8988T (cell line): ENCODE results near the gene SUN5.

Source experiments
- DNase-seq: peaks from one replicate; pipeline ENCODE4 v3.0.0; 2011

SUN5 gene

DNA sequence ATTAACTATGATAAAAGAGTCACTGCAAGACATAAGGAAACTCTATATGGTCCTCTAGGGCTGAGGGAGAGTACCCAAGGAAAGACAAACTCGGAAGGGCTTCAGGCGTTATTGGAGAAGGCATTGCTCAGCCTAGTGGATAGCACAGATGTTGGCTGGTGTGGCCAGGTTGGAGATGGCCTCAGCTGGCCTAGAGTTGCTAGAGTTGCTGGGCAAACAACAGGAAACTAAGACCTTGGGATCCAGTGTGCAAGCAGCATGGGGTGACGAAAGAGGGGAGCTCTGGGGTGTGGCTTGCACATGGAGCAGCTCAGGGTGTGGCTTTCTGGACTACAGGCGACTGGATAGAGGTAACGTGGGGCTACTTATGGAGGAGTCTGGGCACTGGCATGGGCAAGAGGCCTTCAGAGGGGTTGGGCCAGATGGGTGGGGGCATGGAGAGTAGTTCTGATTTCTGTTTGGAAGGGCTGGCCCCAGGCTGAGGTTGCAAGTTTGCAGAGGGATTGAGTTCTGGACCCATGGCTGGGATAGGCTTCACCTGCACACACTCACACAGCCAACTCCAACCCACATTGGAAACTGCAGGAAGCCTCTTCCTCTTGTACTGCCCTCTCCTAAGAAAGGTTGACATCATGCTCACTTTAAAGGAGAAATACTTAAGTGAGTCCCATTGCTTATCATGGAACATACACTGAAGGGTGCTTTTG lies 22.0 kb upstream of the SUN5 start:
- DNase-seq = no peak

DNA sequence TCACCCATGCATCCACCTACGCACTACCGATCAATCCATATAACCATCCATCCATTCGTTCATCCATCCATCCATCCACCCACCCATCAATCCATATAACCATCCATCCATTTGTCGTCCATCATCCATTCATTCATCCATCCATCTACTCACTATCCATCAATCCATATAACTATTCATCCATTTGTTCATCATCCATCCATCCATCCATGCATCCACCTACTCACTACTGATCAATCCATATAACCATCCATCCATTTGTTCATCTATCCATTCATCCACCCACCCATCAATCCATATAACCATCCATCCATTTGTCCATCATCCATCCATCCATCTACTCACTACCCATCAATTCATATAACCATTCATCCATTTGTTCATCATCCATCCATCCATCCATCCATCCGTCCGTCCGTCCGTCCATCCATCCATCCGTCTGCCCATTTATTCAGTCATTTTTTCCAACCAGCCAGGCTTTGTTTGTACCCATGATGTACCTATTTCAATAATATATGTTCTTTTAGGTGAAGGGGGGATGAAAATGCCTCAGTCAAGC lies 21.2 kb upstream of the SUN5 start:
- DNase-seq = no peak

DNA sequence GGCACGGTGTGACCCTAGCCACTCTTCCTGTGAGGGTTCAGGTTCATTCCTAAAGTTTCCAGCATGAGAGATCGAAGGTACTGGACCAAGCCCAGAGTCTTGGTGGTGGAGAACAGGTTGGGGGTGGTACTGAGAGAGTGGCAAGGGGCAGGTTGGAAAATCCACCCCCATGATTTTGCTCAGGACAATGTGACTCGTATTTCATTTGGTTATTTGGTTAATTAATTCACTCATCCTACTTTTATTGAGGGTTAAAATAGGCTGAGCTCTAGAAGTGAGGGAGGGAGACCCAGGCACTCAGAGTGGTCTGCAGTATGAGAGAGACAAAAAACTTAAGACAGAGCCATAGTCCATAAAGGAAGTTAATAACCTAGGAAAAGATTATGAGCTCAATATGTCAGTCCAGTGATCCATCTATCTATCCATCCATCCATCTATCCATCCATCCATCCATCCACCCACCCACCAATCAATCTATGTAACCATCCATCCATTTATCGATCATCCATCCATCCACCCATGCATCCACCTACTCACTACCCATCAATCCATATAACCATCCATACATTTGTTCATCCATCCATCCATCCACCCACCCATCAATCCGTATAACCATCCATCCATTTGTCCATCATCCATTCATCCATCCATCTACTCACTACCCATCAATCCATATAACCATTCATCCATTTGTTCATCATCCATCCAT lies 20.5 kb upstream of the SUN5 start:
- no peak for DNase-seq

DNA sequence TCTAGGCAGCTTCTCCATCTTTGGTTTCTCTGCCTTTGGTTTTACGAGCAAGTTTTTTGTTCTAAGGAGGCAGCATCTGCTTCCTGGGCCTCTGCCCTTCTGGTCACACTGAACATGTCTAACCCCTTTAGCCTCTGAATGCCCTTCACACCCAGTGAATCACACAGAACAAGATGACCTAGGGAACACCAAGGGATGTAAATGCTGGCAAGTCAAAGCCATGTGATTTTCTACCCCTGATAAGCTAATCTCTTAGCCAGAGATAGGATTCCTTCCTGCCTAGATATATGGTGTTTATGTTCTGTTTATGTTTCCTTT lies 20.0 kb upstream of the SUN5 start:
- DNase-seq = no peak

DNA sequence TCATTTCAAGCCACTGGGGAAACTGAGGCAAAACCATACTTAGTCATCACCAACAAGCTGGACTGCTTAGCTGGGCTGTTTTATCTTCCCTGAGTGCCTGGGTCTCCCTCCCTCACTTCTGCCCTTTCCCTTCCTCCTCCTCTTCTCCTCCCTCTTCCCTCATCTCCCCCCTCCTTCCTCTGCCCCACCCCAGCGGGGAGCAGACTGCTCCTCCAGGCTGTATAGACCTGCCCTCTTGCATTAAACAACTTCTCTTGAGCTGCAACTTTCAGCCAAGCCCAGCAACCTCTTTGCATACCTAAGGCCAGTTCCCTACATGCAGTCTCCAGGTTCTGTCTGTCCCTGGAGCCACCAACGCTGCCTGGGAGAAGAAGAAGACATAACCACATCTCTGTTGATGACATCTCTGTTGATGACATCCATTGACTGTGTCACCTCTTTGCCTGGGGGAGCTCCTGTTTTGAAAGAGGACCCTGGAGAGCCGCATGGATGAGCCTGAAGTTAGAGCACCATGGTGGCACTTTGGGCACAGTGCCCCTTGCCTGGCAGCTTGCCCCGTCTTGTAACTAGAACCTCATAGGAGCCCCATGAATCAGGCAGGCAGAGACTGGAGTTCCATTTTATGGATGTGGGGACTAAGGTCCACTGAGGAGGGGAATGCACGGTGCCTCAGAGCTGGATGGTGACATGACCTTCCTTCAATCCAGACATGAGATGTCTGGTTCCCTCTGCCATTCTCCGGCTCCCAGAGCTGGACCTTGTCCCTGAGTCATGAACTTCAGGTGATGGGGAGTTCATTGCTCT lies 19.4 kb upstream of the SUN5 start:
- no peak for DNase-seq

DNA sequence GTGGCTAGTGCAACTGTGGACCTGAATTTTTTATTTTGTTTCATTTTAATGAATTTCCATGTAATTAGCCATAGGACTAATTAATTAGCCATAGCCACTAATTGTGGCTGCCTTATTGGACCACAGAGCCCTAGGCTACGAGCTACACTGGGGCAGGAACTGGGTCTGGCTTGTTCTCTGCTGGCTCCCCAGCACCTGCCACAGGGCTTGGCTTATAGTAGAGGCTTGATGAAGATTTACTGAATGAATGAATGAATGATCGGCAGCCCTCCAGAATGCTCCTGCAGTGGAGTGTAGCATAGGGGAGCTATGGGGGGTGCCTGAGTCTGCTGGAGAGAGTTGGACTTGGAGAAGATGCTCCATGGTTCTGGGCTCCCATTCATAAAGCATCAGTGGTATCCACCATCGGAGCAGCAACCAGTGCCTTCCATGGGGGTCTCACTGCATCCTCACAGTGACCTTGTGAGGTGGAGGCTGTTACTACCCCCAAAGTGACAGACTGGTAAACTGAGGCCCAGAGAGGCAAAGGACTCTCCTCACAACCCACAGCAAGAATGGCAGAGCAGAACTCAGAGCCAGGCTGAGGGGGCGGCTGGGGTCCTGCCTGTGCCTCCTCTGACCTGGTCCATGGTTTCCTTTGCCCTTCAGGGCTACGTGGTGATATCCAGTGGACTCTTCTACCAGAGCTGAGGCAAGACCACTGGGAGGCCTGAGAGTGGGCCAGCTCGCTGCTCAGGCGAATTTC lies 18.6 kb upstream of the SUN5 start:
- no peak for DNase-seq

DNA sequence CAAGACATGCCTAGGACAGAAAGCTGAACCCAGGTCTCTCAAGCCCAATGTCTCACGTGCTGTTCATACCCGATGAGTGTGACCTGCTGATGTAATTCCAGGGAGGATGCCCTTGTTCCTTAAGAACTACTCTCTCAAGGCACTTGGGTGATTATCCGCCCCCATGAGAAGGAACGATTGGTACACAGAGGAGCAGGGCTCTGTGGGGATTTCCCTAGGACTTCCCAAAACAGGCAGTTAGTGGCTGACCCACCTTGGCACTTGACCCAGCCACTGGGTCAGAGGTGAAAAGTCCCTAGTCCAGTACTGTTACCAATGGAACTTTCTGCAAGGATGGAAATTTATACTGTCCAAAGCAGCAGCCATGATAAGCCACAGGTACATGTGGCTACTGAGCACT lies 18.1 kb upstream of the SUN5 start:
- no peak for DNase-seq

DNA sequence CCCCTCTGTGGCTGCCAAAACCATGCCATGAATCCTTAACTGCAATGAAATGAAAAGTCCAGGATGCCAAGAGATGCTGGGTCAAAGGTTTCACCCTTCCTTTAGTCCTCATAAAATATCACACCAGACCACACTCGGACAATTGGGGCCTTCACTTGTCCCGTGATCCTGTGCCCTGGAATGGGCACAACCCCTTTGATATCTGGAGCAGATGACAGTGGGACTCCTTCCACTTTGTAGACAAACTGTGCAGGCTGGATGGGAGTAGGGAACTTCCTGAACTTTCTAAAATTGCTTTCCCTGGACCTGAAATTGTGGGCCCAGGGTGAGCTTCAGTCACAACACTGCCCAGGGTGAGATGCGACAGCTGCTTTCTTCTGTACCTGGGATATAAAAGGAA lies 17.6 kb upstream of the SUN5 start:
- no peak for DNase-seq

DNA sequence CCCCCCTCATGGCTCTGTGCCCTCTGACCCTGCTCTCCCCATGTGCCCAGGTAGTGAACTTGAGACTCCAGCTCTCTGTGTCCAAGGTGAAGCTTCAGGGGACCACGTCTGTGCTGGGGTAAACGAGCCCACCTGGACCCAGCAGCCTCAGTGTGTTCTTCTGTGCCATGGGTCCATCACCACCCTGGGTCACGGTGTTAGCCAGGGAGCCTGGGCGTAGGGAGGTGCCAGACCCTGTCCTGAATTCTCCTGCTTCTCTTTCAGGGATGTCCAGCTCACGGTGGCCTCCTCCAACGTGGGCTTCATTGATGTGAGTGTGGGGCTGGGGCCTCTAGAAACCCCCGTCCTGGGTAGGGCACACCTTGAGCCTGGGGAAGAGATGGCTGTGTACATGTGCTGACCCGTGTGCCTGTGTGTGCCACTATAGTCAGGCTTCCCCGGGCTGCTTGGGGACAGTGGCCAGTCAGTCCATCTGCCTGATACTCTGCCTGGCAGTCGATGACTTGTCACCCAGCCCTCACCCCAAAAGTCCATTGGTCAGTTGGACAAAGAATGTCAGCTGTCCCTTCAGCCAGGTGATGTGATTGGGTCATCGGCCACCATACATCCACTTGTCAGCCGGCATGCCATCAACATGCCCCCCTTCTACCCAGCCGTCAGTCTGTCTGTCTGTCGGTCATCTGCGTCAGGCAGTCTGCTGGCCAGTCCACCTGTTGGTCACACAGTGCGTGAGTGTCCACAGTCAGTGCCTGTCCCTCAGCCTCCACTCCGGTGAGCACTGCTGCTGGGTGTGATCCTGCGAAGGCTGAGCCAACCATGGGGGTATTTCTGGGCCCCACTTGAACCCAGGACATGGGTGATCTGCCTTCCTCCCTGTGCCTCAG lies 16.3 kb upstream of the SUN5 start:
- no peak for DNase-seq

DNA sequence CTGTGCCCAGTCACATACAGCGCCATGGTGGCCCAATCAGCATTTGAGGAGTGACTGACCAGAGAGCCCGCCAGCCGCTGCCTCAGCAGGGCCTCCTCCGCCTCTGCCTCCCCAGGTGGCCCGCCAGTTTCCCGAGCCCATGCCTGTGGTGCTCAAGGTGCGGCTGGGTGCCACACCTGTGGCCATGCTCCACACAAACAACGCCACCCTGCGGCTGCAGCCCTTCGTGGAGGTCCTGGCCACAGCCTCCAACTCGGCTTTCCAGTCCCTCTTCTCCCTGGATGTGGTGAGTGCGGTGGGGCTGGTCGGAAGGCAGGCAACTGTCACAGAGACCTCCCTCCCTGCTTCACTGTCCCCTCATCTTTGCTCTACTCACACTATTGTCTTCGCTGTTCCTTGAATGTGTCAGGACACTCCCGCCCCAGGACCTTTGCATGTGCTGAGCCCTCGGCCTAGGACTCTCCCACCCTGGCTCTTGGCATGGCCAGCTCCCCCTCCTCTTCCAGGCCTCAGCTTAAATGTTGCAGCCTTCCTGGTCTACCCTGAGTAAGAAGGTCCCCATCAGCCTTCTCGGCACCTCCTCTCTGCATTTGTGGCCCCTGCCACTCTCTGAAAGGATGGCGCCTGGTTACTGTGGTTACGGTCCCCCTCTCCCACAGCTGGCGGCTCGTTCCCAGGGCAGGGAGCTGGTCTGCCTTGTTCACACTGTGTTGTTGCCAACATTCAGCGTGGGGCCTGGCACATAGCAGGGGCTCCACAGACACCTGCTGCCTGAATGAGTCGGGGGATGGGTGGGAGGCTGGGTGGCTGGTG lies 15.4 kb upstream of the SUN5 start:
- DNase-seq = no peak

DNA sequence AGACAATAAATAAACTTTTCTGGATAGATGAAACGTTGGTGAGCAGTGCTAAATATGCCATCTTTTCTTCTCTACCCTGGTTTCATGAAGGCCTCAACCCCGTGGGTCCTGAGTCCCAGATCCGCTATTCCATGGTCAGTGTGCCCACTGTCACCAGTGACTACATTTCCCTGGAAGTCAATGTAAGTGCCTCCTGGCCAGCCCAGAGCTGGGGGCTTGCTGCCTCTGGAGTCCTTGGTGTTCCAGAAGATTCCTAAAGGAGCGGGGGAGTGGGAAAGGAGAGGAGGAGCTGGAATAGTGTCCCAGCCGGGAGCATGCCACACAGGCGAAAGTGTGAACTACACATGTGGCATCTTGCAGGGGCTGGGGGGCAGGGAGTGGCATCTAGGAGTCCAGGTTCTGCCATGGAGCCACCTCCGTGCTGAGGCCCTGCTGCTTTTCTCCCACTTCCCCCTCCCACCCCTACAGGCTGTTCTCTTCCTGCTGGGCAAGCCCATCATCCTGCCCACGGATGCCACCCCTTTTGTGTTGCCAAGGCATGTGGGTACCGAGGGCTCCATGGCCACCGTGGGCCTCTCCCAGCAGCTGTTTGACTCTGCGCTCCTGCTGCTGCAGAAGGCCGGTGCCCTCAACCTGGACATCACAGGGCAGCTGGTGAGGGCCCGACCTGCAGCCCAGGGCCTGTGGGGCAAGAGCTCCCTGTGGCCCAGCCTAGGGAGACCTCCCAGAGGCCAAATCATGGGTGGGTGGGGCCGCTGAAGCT lies 14.1 kb upstream of the SUN5 start:
- no peak for DNase-seq

DNA sequence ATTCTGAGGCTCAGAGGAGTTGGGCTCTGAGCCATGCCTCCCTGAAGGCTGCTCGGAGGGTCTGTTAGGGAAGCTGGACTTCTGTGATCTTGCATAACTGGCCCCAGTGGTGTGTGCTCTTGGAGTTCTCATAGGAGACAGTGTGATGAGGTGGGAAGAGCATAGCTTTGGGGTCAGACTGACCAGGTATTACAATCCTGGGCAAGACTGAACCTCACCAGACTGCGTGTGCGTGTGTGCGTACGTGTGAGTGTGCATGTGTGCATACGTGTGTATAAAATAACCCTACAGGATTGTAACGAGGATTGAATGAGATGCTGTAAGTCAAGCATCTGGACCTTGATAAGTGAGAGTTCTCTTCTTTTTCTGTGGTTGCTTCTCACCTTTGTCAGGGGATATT lies 13.3 kb upstream of the SUN5 start:
- DNase-seq = no peak

DNA sequence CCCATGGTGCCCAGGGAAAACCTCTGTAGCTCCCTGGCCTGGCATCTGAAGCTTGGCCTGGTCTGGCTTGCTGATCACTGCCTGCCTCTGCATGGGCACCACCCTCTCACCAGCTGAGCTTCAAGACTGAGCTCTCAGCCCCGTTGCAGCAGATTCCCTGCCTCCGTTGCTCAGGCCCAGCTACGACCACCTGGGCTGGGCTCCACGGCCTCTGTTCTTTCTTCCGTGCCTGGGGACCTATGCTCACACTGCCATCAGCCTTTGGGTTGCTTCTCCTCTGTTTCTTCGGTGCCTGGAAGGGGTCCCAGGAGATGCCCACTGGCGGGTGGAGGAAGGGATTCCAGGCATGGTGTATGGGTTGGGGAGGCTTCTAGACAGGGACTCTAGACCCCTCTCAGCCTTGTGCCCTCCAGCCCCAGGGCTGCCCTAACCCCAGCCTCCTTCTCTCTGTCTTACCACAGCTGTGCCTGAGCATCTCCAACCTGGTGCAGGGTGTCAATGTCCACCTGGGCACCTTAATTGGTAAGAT lies 12.4 kb upstream of the SUN5 start:
- DNase-seq = no peak

DNA sequence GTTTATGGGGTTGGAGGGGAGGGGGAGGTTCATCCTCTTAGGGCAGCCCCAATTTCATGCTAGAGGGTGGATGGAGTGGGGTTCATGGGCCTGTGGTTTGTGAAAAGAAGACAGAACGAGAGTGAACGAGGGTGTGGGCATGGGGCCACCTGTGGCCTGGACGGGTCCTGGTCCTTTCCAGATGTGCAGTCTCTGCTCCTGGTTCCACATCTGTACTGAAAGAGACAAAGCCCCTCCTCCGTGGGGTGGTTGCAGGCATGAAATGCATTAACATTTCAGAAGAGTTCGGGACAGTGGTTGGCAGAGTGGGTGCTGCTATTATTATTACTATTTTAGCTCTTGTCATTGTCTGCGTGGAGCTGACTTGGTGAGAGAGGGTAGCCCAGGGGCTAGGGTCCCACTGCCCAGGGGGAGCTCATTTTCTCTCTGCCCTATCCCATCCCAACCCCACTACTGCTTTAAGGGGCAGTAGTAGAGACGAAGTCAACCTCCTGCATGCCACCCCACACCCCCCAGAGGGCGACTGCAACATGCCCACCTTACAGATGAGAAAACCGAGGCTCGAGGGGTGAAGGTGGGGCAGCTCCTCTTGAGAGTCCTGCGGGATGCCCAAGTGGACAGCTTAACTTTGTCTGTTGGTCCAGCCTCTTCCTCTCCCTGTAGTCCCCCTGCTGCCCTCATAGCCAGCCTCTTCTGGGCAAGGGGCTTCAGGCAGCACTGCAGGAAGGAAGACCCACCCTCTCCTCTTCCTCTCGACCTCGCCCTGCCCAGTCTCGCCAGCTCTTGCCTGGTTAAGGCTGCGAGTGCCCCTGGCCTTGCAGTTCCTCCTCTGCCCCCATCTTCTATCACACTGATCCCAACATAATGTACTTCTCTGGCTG lies 11.7 kb upstream of the SUN5 start:
- no peak for DNase-seq

DNA sequence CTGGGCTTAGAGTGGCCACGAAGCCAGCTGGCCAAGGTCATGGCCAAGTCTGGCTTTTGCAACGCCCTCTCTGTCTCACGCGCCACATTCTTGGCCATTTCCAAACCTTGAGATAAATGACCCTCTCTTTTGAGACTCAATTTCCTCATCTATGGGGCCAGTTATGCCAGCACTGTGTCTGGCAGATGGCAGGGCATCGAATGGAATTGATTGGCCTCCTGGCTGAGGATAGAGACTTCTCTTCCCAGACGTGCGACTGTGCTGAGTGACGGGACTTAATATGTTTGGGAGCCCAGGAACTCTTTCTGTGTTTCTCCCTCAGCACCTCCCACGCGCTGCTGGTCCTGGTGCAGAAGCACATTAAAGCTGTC lies 10.9 kb upstream of the SUN5 start:
- no peak for DNase-seq

DNA sequence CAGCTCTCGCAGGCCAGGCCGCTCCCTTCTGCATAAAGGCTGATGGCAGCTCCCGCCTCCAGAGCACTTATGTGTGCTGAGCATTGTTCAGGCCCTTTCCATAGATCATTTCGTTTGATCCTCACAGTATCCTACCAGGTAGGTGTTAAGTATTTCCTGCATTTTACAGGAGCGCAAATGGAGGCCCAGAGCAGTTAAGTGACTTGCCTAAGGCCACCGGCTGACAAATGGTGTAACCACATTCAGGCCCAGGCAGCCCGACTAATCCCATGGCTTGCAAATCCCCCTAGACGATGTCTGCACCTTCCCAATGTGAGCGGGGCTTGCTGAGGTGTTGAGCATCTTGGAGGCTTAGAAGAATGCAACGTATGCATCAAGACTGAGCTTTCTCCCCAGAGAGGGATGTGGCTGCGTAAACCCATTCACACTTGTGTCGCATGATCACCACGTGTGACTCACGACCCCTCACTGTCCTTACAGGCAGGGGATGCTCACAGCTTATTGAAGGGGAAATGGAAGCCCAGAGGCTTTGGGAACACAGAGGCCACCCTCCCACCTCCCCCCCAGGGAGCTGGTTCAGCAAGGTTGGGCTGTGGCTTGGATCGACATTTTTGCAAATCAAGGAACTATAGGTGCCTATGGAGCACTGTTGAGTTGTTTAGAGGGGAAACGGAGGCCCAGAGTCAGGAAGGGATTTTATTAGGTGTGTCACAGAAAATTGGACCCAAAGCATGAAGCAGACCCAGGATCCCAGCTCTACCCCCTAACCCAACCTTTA lies 10.3 kb upstream of the SUN5 start:
- no peak for DNase-seq

DNA sequence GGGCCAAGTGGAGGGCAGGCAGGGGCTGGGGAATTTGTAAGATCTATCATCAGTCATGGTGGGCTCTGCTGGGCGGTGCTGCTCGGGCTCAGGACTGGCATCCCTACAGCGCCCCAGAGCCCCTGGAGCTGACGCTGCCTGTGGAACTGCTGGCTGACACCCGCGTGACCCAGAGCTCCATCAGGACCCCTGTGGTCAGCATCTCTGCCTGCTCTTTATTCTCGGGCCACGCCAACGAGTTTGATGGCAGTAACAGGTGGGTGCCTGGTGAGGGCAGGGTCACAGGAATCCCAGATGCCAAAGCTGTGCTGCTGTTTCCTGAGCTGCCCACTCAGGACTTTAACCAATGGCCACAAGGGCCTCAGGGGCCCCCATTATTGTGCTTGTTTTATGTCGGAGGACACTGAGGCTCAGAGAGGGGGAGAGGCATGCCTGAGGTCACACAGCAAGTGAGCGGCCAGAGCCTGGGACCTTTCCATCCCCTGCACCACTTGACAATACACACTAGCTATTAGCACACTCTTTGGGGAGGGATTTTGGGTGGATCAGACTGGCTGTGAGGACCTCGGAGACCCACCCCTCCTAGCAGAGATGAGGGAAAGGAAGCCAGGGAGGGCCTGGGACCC lies 9.6 kb upstream of the SUN5 start:
- DNase-seq = no peak
